SU-DHL-6 (cell line): ENCODE results near the gene CENPF.

Experiments
- EZH2phosphoT487 ChIP-seq: fragments of 200-600 bp; sonication (generic), shearing (Covaris generic); conservative IDR thresholded peaks from 2 replicates; pipeline ENCODE4 v1.6.1; 2018; ENCODE audit warnings: mild to moderate bottlenecking, antibody characterized with exemption, low read length, moderate library complexity, mixed read lengths
- TF ChIP-seq, protein P1 (sequence below): fragments of 200-600 bp; sonication (generic); IDR thresholded peaks from one replicate; pipeline ENCODE4 v1.5.1; 2017; ENCODE audit warnings: antibody characterized with exemption, mild to moderate bottlenecking, low read length, moderate library complexity; ENCODE audit not compliant: insufficient read depth, poor library complexity, severe bottlenecking

DNA sequence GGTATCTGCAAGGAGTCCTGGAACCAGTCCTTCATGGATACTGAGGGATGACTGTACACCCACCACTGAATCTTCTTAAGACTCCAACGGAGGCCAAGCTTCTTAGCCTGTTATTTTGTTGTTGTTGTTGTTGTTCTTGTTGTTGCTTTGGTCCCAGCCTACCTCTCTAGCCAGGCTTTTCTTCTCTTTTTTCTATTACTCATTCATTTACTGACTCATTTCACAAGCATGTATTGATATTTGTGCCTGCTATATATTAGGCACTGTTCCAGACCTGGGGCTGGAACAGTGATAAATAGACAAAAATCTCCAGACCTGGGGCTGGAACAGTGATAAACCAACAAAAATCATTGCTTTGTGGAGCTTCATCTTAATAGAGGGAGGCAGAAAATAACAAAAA, 20.4 kb downstream of the CENPF start:
- TF ChIP-seq, protein P1, sequence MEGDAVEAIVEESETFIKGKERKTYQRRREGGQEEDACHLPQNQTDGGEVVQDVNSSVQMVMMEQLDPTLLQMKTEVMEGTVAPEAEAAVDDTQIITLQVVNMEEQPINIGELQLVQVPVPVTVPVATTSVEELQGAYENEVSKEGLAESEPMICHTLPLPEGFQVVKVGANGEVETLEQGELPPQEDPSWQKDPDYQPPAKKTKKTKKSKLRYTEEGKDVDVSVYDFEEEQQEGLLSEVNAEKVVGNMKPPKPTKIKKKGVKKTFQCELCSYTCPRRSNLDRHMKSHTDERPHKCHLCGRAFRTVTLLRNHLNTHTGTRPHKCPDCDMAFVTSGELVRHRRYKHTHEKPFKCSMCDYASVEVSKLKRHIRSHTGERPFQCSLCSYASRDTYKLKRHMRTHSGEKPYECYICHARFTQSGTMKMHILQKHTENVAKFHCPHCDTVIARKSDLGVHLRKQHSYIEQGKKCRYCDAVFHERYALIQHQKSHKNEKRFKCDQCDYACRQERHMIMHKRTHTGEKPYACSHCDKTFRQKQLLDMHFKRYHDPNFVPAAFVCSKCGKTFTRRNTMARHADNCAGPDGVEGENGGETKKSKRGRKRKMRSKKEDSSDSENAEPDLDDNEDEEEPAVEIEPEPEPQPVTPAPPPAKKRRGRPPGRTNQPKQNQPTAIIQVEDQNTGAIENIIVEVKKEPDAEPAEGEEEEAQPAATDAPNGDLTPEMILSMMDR, result no peak
- no peak for TF ChIP-seq EZH2phosphoT487
